Liver (tissue), 9 donors: ENCODE measurements around the gene APPL1. TPM values are rescaled to one million over a fixed set of nuclear protein-coding genes. Genes with fewer than 3 reads are reported as not detected.

ENCODE experiments used
- DNase-seq: peaks from one replicate; pipeline ENCODE4 v3.0.0-alpha.2; 2017; ENCODE audit warnings: low spot score
- H3K27ac ChIP-seq, 2 donors: one replicate each; pipeline ENCODE4 v1.7.0; 2013; ENCODE audit warnings: inconsistent platforms in 2 of 2, low read length in 2 of 2, control low read depth in 1 of 2, low read depth in 1 of 2, mild to moderate bottlenecking in 1 of 2
- H3K27me3 ChIP-seq, 4 donors: one replicate each; pipeline versions ENCODE4 v1.6.1 to v1.7.0; 2013; ENCODE audit warnings: low read length in 3 of 4, inconsistent platforms in 1 of 4, mild to moderate bottlenecking in 1 of 4, moderate library complexity in 1 of 4; ENCODE audit not compliant: control insufficient read depth in 4 of 4, insufficient read depth in 4 of 4
- H3K36me3 ChIP-seq, 4 donors: one replicate each; pipeline versions ENCODE4 v1.6.1 to v1.7.0; 2013; ENCODE audit warnings: low read length in 3 of 4, mild to moderate bottlenecking in 3 of 4, low read depth in 1 of 4, moderate library complexity in 1 of 4; ENCODE audit not compliant: control insufficient read depth in 4 of 4, insufficient read depth in 3 of 4
- H3K4me1 ChIP-seq, 4 donors: one replicate each; pipeline versions ENCODE4 v1.6.1 to v1.7.0; 2013; ENCODE audit warnings: low read length in 3 of 4, mild to moderate bottlenecking in 3 of 4, moderate library complexity in 1 of 4; ENCODE audit not compliant: control insufficient read depth in 4 of 4, insufficient read depth in 4 of 4
- H3K4me3 ChIP-seq, 3 donors: one replicate each; pipeline versions ENCODE4 v1.6.1 to v1.7.0; 2013; ENCODE audit warnings: low read length in 3 of 3, control low read depth in 1 of 3, low read depth in 1 of 3, mild to moderate bottlenecking in 1 of 3
- H3K9ac ChIP-seq, 2 donors: one replicate each; pipeline ENCODE4 v1.7.0; 2013; ENCODE audit warnings: low read length in 2 of 2, mild to moderate bottlenecking in 2 of 2, moderate library complexity in 2 of 2, control low read depth in 1 of 2, low read depth in 1 of 2
- H3K9me3 ChIP-seq, 4 donors: one replicate each; pipeline versions ENCODE4 v1.6.1 to v1.7.0; 2013; ENCODE audit warnings: low read length in 3 of 4; ENCODE audit not compliant: control insufficient read depth in 4 of 4
- ATF3 ChIP-seq: IDR thresholded peaks from 2 replicates; pipeline ENCODE4 v1.6.1; 2016; ENCODE audit warnings: antibody characterized with exemption
- CTCF ChIP-seq: fragments of 150-350 bp; IDR thresholded peaks from 2 replicates; pipeline ENCODE4 v1.5.1; 2017; ENCODE audit warnings: improper control_type of control experiment, low read depth, low read length; ENCODE audit not compliant: missing input control
- EGR1 ChIP-seq, 2 donors: IDR thresholded peaks; 2 replicates each; pipeline ENCODE4 v1.6.1; 2016 to 2018; ENCODE audit warnings: antibody characterized with exemption in 2 of 2, low read depth in 2 of 2
- FOXA1 ChIP-seq: IDR thresholded peaks from 2 replicates; pipeline ENCODE4 v1.6.1; 2016; ENCODE audit warnings: antibody characterized with exemption
- FOXA2 ChIP-seq: IDR thresholded peaks from 2 replicates; pipeline ENCODE4 v1.6.1; 2016; ENCODE audit warnings: antibody characterized with exemption
- GABPA ChIP-seq, 2 donors: IDR thresholded peaks in 1 of 2; conservative IDR thresholded peaks in 1 of 2; 2 replicates each; pipeline ENCODE4 v1.6.1; 2016; ENCODE audit warnings: antibody characterized with exemption in 2 of 2, mild to moderate bottlenecking in 1 of 2, moderate library complexity in 1 of 2
- HNF4A ChIP-seq, 2 donors: conservative IDR thresholded peaks; 2 replicates each; pipeline ENCODE4 v1.6.1; 2016; ENCODE audit warnings: antibody characterized with exemption in 2 of 2, mild to moderate bottlenecking in 2 of 2
- JUND ChIP-seq, 2 donors: IDR thresholded peaks; 2 replicates each; pipeline ENCODE4 v1.6.1; 2016; ENCODE audit warnings: antibody characterized with exemption in 2 of 2
- MAX ChIP-seq: IDR thresholded peaks from 2 replicates; pipeline ENCODE4 v1.6.1; 2016; ENCODE audit warnings: antibody characterized with exemption
- RAD21 ChIP-seq, 2 donors: IDR thresholded peaks; 2 replicates each; pipeline ENCODE4 v1.6.1; 2016; ENCODE audit warnings: antibody characterized with exemption in 2 of 2, mild to moderate bottlenecking in 2 of 2
- REST ChIP-seq: IDR thresholded peaks from 2 replicates; pipeline ENCODE4 v1.6.1; 2016; ENCODE audit warnings: antibody characterized with exemption, mild to moderate bottlenecking
- RXRA ChIP-seq, 2 donors: IDR thresholded peaks; 2 replicates each; pipeline ENCODE4 v1.6.1; 2017 to 2018; ENCODE audit warnings: antibody characterized with exemption in 2 of 2, mild to moderate bottlenecking in 1 of 2
- TAF1 ChIP-seq: conservative IDR thresholded peaks from 2 replicates; pipeline ENCODE4 v1.6.1; 2016; ENCODE audit warnings: antibody characterized with exemption, mild to moderate bottlenecking
- YY1 ChIP-seq: IDR thresholded peaks from 2 replicates; pipeline ENCODE4 v1.6.1; 2016; ENCODE audit warnings: antibody characterized with exemption, mild to moderate bottlenecking
- ZBTB33 ChIP-seq: IDR thresholded peaks from 2 replicates; pipeline ENCODE4 v1.6.1; 2016; ENCODE audit warnings: antibody characterized with exemption
- WGBS: extraction: QIAGEN DNeasy Blood & Tissue Kit; methylation state at CpG from one replicate; pipeline ENCODE4 v1.1.7; 2013; 5-methylcytosine and 5-hydroxymethylcytosine counted together
- polyA plus RNA-seq, 2 donors: library from polyadenylated mRNA; stranded (reverse) in 1 of 2; unstranded in 1 of 2; fragments of 200-250 nt in 1 of 2; fragments of >200 nt in 1 of 2; fragmentation: Nextera tagmentation in 1 of 2; extraction: Ambion mirVana in 1 of 2; gene quantifications; one replicate each; pipeline versions ENCODE4 v1.2.1 to v1.2.3, GENCODE V29; 2013 to 2015
- total RNA-seq, 2 donors: library from RNA; depleted of rRNA; stranded (reverse); fragments of >200 nt; gene quantifications; one replicate each; pipeline ENCODE4 v1.2.3, GENCODE V29; 2014
- donor health status: healthy.
- donor health status: healthy.
- donor health status: healthy.
- donor health status: healthy.
- donor health status: healthy.

APPL1 gene
- total and polyA plus RNA-seq, 4 donors = 7.7 to 30.3 (median 19.2) TPM

GRCh38 chr3:57194641-57195040 is 32.9 kb upstream of the APPL1 start:
- no peaks in the 10 kb centered on the region for H3K27me3 ChIP-seq
- H3K4me1 ChIP-seq = no peaks in the 10 kb centered on the region
- TF ChIP-seq JUND (IDR thresholded peaks at IDR 0.05) (no peak), FOXA1 (no peak), RXRA (IDR thresholded peaks at IDR 0.05) (no peak), MAX (no peak)
- H3K36me3 ChIP-seq = no peaks in the 10 kb centered on the region
- H3K9ac ChIP-seq = no peak overlapping the region
- H3K4me3 ChIP-seq = no peak overlapping the region
- H3K27ac ChIP-seq = no peak overlapping the region
- no peak for DNase-seq
- H3K9me3 ChIP-seq = no peaks in the 10 kb centered on the region
- WGBS = 88% methylated on average over 4 of the region's 4 CpGs

- 70% methylated on average over 4 of the region's 4 CpGs for WGBS
- Histone ChIP-seq H3K36me3 (no peaks in the 10 kb centered on the region), H3K27me3 (no peaks in the 10 kb centered on the region), H3K27ac (no peak within 1 kb of the TSS), H3K9me3 (no peaks in the 10 kb centered on the region), H3K9ac (no peak within 1 kb of the TSS), H3K4me3 (no peak within 1 kb of the TSS), H3K4me1 (no peaks in the 10 kb centered on the region)
- DNase-seq = no peak
- no peak for TF ChIP-seq CTCF
- no peak for TF ChIP-seq ATF3
- TF ChIP-seq FOXA1 = no peak
- no peak for TF ChIP-seq EGR1 (IDR thresholded peaks at IDR 0.05; ENCODE audit: low read depth in 2 of 2)
- TF ChIP-seq TAF1 = no peak
- no peak for TF ChIP-seq HNF4A (conservative IDR thresholded peaks at IDR 0.05)
- TF ChIP-seq YY1 = no peak
- TF ChIP-seq RAD21 (IDR thresholded peaks at IDR 0.05) = no peak
- no peak for TF ChIP-seq REST
- TF ChIP-seq FOXA2 = no peak
- no peak for TF ChIP-seq ZBTB33
- no peak for TF ChIP-seq GABPA (IDR thresholded peaks at IDR 0.05 in 1 of 2, conservative IDR thresholded peaks at IDR 0.05 in 1 of 2)
- TF ChIP-seq RXRA (IDR thresholded peaks at IDR 0.05) = no peak
Measured at GRCh38 chr3:57199895-57200297, 27.6 kb upstream of the APPL1 start, which contains the start of gene HESX1. TSS of gene HESX1 (minus strand) at chr3:57199978. CDS start at chr3:57199918, 60 bp downstream.
